HG03378 (cell line): ENCODE data around the gene TMEM87B.

Source experiments
- ATAC-seq: cut with Tn5 transposase; IDR thresholded peaks from one replicate; pipeline ENCODE4 v1.9.1; 2021; ENCODE audit warnings: mild to moderate bottlenecking, moderate library complexity; ENCODE audit not compliant: unreplicated experiment

The TMEM87B gene

GRCh38 chr2:112149194-112149593 lies 94.1 kb downstream of the TMEM87B start:
- ATAC-seq: no peak

- no peak for ATAC-seq
Observed at GRCh38 chr2:112149866-112150435, 94.9 kb downstream of the TMEM87B start.

GRCh38 chr2:112150447-112150846 lies 95.4 kb downstream of the TMEM87B start:
- ATAC-seq: no peak

DNA sequence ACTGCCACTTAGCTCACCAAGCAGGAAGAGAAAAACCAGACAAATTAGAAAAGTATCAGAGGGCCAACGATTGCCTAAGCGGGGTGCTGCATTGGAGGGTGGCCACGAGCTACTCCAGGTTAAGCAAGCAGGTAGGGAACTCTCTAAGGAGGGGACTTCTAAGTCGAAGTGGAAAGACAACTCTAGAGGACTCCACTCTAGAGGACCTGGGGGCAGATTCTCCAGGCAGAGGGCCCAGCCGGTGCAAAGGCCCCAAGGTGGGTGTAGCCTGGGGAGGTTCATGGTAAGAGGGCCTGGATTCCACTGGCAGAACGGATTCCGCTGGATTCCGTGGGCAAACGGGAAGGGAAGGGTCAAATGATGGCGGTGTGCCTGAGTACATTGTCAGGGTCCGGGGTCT lies 95.8 kb downstream of the TMEM87B start:
- no peak for ATAC-seq

- no peak for ATAC-seq
Observed at GRCh38 chr2:112151271-112151670, 96.2 kb downstream of the TMEM87B start.

DNA sequence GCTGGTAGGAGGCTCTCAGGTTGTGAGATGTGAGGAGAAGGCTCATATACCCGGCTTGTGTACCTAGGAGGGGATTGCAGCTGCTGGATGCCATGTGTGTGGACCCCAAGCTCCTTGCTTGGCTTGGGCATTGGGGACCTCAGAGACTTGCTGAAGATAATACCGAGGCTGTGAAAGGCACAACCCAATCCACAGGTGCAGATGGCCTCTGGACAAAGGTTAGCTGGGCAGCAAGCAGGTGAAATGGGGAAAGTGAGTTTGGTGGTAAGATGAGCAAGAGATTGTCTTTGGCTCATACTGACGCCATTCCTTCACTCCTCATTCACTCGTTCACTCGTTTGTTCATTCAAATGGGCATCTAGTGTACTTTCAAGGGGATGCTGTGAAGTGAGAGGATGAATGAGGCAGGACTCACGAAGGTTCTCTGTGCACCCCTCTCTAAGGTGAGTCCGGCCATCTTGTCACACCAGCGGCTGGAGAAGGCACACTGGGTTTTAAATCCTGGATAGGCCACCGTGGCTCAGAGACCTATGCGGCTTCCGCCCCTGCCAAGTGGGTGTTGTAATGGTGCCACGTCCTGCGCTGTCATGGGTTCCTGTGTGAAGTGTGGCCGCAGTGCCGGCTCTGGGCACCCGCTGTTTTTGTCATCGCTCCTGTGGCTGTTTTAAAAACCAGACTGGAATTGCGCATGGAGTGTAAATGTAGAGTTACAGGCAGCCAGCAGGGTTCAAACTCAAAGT lies 96.8 kb downstream of the TMEM87B start:
- ATAC-seq: no peak

- ATAC-seq: no peak
Observed at GRCh38 chr2:112152476-112153178, 97.6 kb downstream of the TMEM87B start.

GRCh38 chr2:112153179-112153490 lies 98.1 kb downstream of the TMEM87B start:
- no peak for ATAC-seq

DNA sequence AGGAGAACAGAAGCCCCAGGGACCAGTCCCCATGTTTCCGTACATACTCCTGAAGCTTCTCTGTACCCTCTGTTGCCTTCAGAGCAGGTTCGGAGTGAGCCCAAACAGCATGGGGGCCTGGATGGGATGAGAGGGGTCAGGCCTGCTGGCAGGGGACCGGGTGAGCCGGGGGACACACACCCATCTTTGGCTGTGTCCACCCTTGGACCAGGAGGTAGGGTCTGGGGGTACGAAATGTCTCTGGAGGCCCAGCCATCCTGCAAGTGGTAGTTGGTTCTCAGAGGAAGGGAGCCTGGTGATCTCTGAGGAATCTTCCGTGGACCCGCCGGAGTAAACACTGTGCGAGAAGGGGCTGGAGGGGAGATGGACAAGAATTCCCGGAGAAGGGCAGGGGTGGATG lies 98.4 kb downstream of the TMEM87B start:
- ATAC-seq: no peak

- no peak for ATAC-seq
Observed at GRCh38 chr2:112154246-112155117, 99.4 kb downstream of the TMEM87B start.

DNA sequence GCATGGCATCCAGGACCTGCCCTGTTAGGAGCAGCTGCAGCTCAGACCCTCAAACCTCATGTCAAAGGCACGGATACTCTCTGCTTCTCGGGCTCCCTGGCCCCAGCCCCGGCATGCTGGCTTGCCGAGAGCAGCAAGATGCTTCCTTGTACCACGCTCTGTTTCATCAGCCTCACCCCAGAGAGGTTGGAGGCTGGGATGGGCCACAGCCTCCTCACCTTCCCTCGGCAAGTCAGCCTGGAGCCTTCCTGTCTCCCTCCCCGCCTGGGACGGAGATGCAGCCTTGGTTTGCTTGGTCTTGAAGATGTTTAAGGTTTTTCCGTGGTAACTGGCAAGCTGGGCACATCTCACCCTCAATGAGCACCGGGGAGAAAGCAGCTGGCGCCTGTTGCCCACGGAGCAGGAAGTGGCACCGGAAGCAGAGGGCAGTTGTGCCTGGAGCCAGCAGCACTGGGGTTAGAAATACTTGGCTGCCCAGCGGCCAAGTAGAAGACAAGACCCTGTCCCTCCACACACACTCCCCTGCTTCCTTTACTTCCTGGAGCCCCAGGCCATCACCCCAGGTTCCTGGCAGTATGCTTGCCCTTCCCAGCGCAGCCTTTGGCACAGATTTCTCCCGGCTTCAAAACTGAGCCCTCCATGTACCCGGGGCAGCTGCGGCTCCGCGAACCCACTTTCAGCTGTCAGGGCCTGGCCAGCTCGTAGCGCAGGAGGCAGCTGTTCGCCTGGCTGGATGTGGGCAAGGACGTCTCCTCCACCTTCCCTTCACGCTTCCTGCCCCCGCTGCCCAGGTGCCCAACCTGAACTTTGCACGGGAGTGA lies 100.5 kb downstream of the TMEM87B start:
- no peak for ATAC-seq

DNA sequence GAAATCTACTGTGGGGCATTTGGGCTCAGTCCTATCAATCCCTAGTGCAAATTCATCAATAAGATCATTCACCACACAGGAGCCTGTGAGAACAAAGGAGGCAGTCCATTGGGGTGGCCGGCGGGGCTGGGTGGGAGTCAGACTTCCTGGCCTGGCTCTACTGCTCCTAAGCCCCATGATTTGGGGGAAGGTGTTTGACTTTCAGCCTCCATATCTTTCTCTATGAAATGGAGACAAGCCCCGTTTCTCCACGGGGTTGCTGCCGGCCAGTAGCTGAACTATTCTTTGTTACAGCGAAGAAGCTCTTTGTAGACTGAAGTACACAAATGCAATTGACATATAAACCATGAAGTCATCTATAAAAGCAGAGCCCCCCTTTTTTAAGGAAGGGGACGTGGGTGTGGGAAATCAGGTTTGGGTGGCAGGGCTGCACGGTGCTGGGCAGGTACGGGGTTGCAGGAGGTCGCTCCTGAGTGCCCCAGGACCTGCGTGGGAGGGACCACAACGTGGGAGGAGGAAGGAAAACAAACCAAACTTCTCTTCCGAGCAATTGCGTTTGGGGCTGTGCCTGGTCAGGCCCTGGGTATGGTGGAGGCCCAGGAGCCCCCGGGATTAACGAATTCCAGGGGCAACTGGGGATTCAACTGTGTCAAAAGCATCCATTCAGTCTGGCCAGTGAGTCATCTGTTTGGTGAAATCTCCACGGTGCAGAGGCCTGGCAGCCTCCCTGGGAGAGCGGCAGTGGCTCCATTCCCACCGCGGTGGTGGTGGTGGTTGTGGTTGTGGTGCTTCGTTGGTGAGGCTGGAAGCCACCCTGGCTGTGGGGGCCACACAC lies 101.3 kb downstream of the TMEM87B start:
- ATAC-seq: no peak

DNA sequence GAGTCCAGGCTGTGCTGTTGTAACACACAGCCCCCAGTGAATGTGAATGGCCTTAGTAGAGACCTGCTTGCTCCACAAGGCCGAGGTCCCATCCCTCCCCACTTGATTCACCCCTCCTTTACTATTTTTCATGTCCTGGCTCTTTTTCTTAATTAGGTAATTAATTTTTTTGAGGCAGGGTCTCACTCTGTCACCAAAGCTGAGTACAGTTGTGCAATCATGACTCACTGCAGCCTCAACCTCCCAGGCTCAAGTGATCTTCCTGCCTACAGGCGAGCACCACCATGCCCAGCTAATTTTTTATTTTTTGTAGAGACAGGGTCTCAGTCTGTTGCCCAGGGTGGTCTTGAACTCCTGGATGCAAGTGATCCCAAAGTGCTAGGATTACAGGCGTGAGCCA lies 102.4 kb downstream of the TMEM87B start:
- ATAC-seq: no peak

DNA sequence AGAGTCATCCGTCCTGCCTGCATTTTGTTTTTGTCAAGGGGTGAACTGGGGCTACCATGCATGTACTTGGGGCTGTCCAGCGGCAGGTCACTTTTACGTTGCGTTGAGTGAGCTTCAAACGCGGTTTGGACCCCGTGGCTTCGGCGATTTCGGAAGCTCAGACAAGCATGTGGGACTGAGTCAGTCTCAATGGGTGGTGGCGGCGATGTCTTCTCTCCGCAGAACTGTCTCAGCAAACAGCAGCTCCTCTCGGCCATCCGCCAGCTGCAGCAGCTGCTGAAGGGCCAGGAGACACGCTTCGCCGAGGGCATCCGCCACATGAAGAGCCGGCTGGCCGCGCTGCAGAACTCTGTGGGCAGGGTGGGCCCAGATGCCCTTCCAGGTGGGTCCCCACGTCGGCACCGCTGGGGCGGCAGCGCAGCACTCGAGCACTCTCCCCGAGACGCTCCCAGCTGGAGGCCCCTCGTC lies 104.4 kb downstream of the TMEM87B start:
- ATAC-seq: no peak

- ATAC-seq: no peak
Observed at GRCh38 chr2:112160283-112161250, 105.5 kb downstream of the TMEM87B start.

GRCh38 chr2:112161431-112162145 lies 106.5 kb downstream of the TMEM87B start:
- no peak for ATAC-seq

- ATAC-seq: no peak
Observed at GRCh38 chr2:112162341-112162740, 107.3 kb downstream of the TMEM87B start.

- ATAC-seq: no peak
Observed at GRCh38 chr2:112162956-112163355, 107.9 kb downstream of the TMEM87B start.
